Loucy (cell line): ENCODE data around the gene LIX1.

Experiments
- H2AFZ ChIP-seq: fragments of 200-600 bp; sonication (generic); 2 replicates; pipeline ENCODE4 v1.6.0; 2016; ENCODE audit warnings: antibody characterized with exemption, mild to moderate bottlenecking, low read length, moderate library complexity
- H3F3A ChIP-seq: fragments of 200-600 bp; 2 replicates; pipeline ENCODE4 v1.6.0; 2016; ENCODE audit warnings: antibody characterized with exemption, low read depth, mild to moderate bottlenecking
- H3K27me3 ChIP-seq: fragments of 200-600 bp; sonication (generic); 2 replicates; pipeline ENCODE4 v1.6.1; 2014; ENCODE audit warnings: low read length, mild to moderate bottlenecking; ENCODE audit not compliant: insufficient read depth, poor library complexity, severe bottlenecking
- H3K36me3 ChIP-seq: fragments of 200-600 bp; sonication (generic); 2 replicates; pipeline ENCODE4 v1.6.1; 2016; ENCODE audit warnings: low read length; ENCODE audit not compliant: insufficient read depth
- H3K4me1 ChIP-seq: fragments of 200-600 bp; sonication (generic); 2 replicates; pipeline ENCODE4 v1.5.1; 2014; ENCODE audit warnings: low read length, mild to moderate bottlenecking; ENCODE audit not compliant: insufficient read depth, poor library complexity, severe bottlenecking
- H3K4me2 ChIP-seq: fragments of 200-600 bp; sonication (generic); 2 replicates; pipeline ENCODE4 v1.6.0; 2014; ENCODE audit warnings: antibody characterized with exemption, low read length, low read depth, mild to moderate bottlenecking; ENCODE audit not compliant: poor library complexity, severe bottlenecking
- H3K4me3 ChIP-seq: fragments of 200-600 bp; sonication (generic); 2 replicates; pipeline ENCODE4 v1.5.1; 2014; ENCODE audit warnings: low read length, mild to moderate bottlenecking, mixed read lengths; ENCODE audit not compliant: poor library complexity, severe bottlenecking
- H3K79me2 ChIP-seq: fragments of 200-600 bp; sonication (generic); 2 replicates; pipeline ENCODE4 v1.6.1; 2014; ENCODE audit warnings: low read length; ENCODE audit not compliant: insufficient read depth
- H3K9ac ChIP-seq: fragments of 200-600 bp; sonication (generic); 2 replicates; pipeline ENCODE4 v1.6.0; 2014; ENCODE audit warnings: mild to moderate bottlenecking, low read depth, low read length, moderate library complexity; ENCODE audit not compliant: poor library complexity, severe bottlenecking
- H3K9me2 ChIP-seq: fragments of 200-600 bp; sonication (generic); replicated peaks from 2 replicates; pipeline ENCODE4 v1.6.1; 2016; ENCODE audit warnings: low read depth, low read length, mixed read lengths
- H3K9me3 ChIP-seq: fragments of 200-600 bp; sonication (generic); 2 replicates; pipeline ENCODE4 v1.6.1; 2014; ENCODE audit warnings: mild to moderate bottlenecking, antibody characterized with exemption, low read length, low read depth; ENCODE audit not compliant: insufficient read depth
- H4K20me1 ChIP-seq: fragments of 200-600 bp; sonication (generic); 2 replicates; pipeline ENCODE4 v1.6.0; 2014; ENCODE audit warnings: antibody characterized with exemption, low read length, mild to moderate bottlenecking; ENCODE audit not compliant: insufficient read depth, poor library complexity, severe bottlenecking
- CTCF ChIP-seq: fragments of 200-600 bp; sonication (generic); conservative IDR thresholded peaks from 2 replicates; pipeline ENCODE4 v1.5.1; 2014; ENCODE audit warnings: mild to moderate bottlenecking, antibody characterized with exemption, low read length
- EZH2phosphoT487 ChIP-seq: fragments of 200-600 bp; IDR thresholded peaks from 2 replicates; pipeline ENCODE4 v1.6.1; 2018; ENCODE audit warnings: antibody characterized with exemption, mild to moderate bottlenecking, moderate library complexity, borderline replicate concordance

The LIX1 gene

GRCh38 chr5:97102010-97102470 is 40.4 kb downstream of the LIX1 start:
- no peaks in the 10 kb centered on the region for H3K27me3 ChIP-seq
- H4K20me1 ChIP-seq = no peaks in the 10 kb centered on the region
- no peaks in the 10 kb centered on the region for H3K9me3 ChIP-seq
- H3F3A ChIP-seq = no peaks in the 10 kb centered on the region
- no peak overlapping the region for H3K4me3 ChIP-seq
- H2AFZ ChIP-seq = no peak overlapping the region
- no peaks in the 10 kb centered on the region for H3K36me3 ChIP-seq
- no peaks in the 10 kb centered on the region for H3K79me2 ChIP-seq
- no peak overlapping the region for H3K9ac ChIP-seq
- no peaks in the 10 kb centered on the region for H3K9me2 ChIP-seq
- no peaks in the 10 kb centered on the region for H3K4me1 ChIP-seq
- no peak overlapping the region for H3K4me2 ChIP-seq
- TF ChIP-seq EZH2phosphoT487 = no peak
- no peak for TF ChIP-seq CTCF

GRCh38 chr5:97101189-97101910 is 41.1 kb downstream of the LIX1 start:
- H3K9me3 ChIP-seq = no peaks in the 10 kb centered on the region

GRCh38 chr5:97100476-97100875 is 41.9 kb downstream of the LIX1 start:
- TF ChIP-seq CTCF = no peak
- no peak for TF ChIP-seq EZH2phosphoT487

More at GRCh38 chr5:97101189-97101910, 41.1 kb downstream of the LIX1 start:
- no peak overlapping the region for H3K9ac ChIP-seq
- no peaks in the 10 kb centered on the region for H3K9me2 ChIP-seq
- no peaks in the 10 kb centered on the region for H3F3A ChIP-seq
- no peaks in the 10 kb centered on the region for H3K36me3 ChIP-seq
- H2AFZ ChIP-seq = no peak overlapping the region
- no peaks in the 10 kb centered on the region for H3K4me1 ChIP-seq
- no peaks in the 10 kb centered on the region for H4K20me1 ChIP-seq
- no peaks in the 10 kb centered on the region for H3K27me3 ChIP-seq
- H3K4me3 ChIP-seq = no peak overlapping the region
- H3K79me2 ChIP-seq = no peaks in the 10 kb centered on the region
- no peak for TF ChIP-seq CTCF
- TF ChIP-seq EZH2phosphoT487 = no peak
- H3K4me2 ChIP-seq = no peak overlapping the region

More at GRCh38 chr5:97100476-97100875, 41.9 kb downstream of the LIX1 start:
- no peaks in the 10 kb centered on the region for H3K27me3 ChIP-seq
- H3K79me2 ChIP-seq = no peaks in the 10 kb centered on the region
- H3K4me1 ChIP-seq = no peaks in the 10 kb centered on the region
- no peaks in the 10 kb centered on the region for H3K36me3 ChIP-seq
- no peaks in the 10 kb centered on the region for H4K20me1 ChIP-seq
- no peak overlapping the region for H3K4me2 ChIP-seq
- H3F3A ChIP-seq = no peaks in the 10 kb centered on the region
- no peak overlapping the region for H2AFZ ChIP-seq
- H3K9me3 ChIP-seq = no peaks in the 10 kb centered on the region
- no peaks in the 10 kb centered on the region for H3K9me2 ChIP-seq
- no peak overlapping the region for H3K4me3 ChIP-seq
- no peak overlapping the region for H3K9ac ChIP-seq
